Measurements from ENCODE around the gene FNIP2. TPM values are rescaled to one million over a fixed set of nuclear protein-coding genes. Genes with fewer than 3 reads are reported as not detected.

Gene FNIP2
- total and polyA plus RNA-seq, 10 of the 15 experiments (the other 5 are each of a cell fraction or from before 2014, with no cell fraction given), result 0.03 to 0.38 (median 0.15) TPM

DNA sequence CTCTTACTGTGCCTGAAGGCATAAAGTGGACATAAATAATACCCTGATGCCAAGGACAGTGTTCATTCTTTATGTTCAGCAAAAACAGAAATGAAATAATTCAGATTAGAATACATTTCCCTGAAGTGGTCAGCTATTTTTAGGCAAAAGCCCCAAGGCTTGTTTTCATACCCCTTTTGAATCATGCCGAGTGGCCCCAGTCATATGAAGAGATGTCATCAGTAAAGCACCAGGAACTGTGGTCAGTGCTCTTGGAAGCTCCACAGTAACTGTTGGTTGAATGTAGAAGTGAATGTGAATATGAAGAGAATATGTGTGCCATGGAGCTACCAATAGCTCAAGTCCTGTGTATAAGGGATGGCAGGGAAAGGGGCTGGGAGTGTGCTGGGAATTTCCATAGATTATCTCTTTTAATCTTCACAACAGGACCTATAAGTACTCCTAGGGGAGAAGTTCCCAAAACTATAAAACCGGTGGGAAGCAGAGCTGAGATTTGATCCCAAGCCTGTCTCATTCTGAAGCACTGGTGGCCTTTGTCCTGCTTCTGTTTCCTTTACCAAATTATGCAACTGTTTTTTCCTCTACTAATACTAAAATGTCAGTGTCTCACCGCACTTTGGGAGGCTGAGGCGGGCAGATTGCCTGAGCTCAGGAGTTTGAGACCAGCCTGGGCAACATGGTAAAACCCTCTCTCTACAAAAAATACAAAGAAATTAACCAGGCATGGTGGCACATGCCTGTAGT lies 52.6 kb downstream of the FNIP2 start (continued):
- TF ChIP-seq, protein P1, sequence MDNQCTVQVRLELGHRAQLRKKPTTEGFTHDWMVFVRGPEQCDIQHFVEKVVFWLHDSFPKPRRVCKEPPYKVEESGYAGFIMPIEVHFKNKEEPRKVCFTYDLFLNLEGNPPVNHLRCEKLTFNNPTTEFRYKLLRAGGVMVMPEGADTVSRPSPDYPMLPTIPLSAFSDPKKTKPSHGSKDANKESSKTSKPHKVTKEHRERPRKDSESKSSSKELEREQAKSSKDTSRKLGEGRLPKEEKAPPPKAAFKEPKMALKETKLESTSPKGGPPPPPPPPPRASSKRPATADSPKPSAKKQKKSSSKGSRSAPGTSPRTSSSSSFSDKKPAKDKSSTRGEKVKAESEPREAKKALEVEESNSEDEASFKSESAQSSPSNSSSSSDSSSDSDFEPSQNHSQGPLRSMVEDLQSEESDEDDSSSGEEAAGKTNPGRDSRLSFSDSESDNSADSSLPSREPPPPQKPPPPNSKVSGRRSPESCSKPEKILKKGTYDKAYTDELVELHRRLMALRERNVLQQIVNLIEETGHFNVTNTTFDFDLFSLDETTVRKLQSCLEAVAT (IDR thresholded peaks at IDR 0.05), result no peak
- TF ChIP-seq PAX8 (IDR thresholded peaks at IDR 0.05) (no peak), MTA2 (IDR thresholded peaks at IDR 0.05; ENCODE audit: low read depth) (peak; percentile 33; the same call in 1 of the 2 replicates), DPF2 (IDR thresholded peaks at IDR 0.05) (peak; percentile 26; the same call in 1 of the 2 replicates), RELA (IDR thresholded peaks at IDR 0.05; ENCODE audit: borderline replicate concordance, partially characterized antibody) (no peak), IKZF2 (IDR thresholded peaks at IDR 0.05) (peak; percentile 77 to 83), YY1 (IDR thresholded peaks at IDR 0.05; ENCODE audit: low read depth, low read length) (no peak), PAX5 (IDR thresholded peaks at IDR 0.05; ENCODE audit: borderline replicate concordance, low read depth, low read length) (peak; percentile 57; the same call in 1 of the 2 replicates), SMC3 (IDR thresholded peaks at IDR 0.05; ENCODE audit: borderline replicate concordance, low read length) (no peak), CREB1 (IDR thresholded peaks at IDR 0.05; ENCODE audit: low read depth) (no peak), CEBPB (IDR thresholded peaks at IDR 0.05; ENCODE audit: borderline replicate concordance in 1 of 2, low read depth in 2 of 2, low read length in 2 of 2) (no peak), POLR2AphosphoS5 (IDR thresholded peaks at IDR 0.05; ENCODE audit: low read length) (no peak), TAF1 (IDR thresholded peaks at IDR 0.05; ENCODE audit: borderline replicate concordance, low read depth, low read length) (no peak), PML (IDR thresholded peaks at IDR 0.05; ENCODE audit: low read length) (no peak), TBL1XR1 (IDR thresholded peaks at IDR 0.05; ENCODE audit: low read depth, low read length) (peak; percentile 28; the same call in 1 of the 2 replicates), ZZZ3 (IDR thresholded peaks at IDR 0.05; ENCODE audit: control insufficient read depth, insufficient read length, low read depth) (no peak)
- TF ChIP-seq, protein P2, sequence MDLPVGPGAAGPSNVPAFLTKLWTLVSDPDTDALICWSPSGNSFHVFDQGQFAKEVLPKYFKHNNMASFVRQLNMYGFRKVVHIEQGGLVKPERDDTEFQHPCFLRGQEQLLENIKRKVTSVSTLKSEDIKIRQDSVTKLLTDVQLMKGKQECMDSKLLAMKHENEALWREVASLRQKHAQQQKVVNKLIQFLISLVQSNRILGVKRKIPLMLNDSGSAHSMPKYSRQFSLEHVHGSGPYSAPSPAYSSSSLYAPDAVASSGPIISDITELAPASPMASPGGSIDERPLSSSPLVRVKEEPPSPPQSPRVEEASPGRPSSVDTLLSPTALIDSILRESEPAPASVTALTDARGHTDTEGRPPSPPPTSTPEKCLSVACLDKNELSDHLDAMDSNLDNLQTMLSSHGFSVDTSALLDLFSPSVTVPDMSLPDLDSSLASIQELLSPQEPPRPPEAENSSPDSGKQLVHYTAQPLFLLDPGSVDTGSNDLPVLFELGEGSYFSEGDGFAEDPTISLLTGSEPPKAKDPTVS (IDR thresholded peaks at IDR 0.05; ENCODE audit: low read depth, low read length), result no peak
- TF ChIP-seq, protein P3, sequence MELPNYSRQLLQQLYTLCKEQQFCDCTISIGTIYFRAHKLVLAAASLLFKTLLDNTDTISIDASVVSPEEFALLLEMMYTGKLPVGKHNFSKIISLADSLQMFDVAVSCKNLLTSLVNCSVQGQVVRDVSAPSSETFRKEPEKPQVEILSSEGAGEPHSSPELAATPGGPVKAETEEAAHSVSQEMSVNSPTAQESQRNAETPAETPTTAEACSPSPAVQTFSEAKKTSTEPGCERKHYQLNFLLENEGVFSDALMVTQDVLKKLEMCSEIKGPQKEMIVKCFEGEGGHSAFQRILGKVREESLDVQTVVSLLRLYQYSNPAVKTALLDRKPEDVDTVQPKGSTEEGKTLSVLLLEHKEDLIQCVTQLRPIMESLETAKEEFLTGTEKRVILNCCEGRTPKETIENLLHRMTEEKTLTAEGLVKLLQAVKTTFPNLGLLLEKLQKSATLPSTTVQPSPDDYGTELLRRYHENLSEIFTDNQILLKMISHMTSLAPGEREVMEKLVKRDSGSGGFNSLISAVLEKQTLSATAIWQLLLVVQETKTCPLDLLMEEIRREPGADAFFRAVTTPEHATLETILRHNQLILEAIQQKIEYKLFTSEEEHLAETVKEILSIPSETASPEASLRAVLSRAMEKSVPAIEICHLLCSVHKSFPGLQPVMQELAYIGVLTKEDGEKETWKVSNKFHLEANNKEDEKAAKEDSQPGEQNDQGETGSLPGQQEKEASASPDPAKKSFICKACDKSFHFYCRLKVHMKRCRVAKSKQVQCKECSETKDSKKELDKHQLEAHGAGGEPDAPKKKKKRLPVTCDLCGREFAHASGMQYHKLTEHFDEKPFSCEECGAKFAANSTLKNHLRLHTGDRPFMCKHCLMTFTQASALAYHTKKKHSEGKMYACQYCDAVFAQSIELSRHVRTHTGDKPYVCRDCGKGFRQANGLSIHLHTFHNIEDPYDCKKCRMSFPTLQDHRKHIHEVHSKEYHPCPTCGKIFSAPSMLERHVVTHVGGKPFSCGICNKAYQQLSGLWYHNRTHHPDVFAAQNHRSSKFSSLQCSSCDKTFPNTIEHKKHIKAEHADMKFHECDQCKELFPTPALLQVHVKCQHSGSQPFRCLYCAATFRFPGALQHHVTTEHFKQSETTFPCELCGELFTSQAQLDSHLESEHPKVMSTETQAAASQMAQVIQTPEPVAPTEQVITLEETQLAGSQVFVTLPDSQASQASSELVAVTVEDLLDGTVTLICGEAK (IDR thresholded peaks at IDR 0.05; ENCODE audit: borderline replicate concordance), result no peak
- TF ChIP-seq, protein P4, sequence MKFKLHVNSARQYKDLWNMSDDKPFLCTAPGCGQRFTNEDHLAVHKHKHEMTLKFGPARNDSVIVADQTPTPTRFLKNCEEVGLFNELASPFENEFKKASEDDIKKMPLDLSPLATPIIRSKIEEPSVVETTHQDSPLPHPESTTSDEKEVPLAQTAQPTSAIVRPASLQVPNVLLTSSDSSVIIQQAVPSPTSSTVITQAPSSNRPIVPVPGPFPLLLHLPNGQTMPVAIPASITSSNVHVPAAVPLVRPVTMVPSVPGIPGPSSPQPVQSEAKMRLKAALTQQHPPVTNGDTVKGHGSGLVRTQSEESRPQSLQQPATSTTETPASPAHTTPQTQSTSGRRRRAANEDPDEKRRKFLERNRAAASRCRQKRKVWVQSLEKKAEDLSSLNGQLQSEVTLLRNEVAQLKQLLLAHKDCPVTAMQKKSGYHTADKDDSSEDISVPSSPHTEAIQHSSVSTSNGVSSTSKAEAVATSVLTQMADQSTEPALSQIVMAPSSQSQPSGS (IDR thresholded peaks at IDR 0.05; ENCODE audit: low read length), result peak; percentile 54; the same call in 1 of the 2 replicates
- TF ChIP-seq, protein P5, sequence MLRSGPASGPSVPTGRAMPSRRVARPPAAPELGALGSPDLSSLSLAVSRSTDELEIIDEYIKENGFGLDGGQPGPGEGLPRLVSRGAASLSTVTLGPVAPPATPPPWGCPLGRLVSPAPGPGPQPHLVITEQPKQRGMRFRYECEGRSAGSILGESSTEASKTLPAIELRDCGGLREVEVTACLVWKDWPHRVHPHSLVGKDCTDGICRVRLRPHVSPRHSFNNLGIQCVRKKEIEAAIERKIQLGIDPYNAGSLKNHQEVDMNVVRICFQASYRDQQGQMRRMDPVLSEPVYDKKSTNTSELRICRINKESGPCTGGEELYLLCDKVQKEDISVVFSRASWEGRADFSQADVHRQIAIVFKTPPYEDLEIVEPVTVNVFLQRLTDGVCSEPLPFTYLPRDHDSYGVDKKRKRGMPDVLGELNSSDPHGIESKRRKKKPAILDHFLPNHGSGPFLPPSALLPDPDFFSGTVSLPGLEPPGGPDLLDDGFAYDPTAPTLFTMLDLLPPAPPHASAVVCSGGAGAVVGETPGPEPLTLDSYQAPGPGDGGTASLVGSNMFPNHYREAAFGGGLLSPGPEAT (IDR thresholded peaks at IDR 0.05; ENCODE audit: low read depth), result peak; percentile 67; the same call in 1 of the 2 replicates

Data from GM12878 (cell line).